ENCODE measurements around the gene TERB1.

DNA sequence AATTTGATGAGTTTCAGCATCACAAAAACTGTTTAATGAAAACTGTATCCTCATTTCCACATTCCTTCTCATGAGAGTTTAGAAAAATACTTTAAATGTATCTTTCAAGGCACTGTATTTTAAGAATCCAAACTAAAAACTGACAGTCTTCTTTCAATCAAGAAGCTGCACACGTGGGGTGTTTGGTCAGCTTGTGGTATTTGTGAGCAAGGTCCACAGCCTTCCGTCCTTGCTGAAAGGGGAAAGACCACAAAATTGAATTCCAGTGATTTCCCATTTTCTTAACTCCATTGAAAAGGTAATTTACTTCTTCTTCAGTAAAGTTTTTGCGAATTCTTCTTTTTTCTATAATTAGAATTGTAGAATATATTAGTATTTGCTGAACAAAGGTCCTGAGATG is 46.6 kb downstream of the TERB1 start:
- TF ChIP-seq, protein P1, sequence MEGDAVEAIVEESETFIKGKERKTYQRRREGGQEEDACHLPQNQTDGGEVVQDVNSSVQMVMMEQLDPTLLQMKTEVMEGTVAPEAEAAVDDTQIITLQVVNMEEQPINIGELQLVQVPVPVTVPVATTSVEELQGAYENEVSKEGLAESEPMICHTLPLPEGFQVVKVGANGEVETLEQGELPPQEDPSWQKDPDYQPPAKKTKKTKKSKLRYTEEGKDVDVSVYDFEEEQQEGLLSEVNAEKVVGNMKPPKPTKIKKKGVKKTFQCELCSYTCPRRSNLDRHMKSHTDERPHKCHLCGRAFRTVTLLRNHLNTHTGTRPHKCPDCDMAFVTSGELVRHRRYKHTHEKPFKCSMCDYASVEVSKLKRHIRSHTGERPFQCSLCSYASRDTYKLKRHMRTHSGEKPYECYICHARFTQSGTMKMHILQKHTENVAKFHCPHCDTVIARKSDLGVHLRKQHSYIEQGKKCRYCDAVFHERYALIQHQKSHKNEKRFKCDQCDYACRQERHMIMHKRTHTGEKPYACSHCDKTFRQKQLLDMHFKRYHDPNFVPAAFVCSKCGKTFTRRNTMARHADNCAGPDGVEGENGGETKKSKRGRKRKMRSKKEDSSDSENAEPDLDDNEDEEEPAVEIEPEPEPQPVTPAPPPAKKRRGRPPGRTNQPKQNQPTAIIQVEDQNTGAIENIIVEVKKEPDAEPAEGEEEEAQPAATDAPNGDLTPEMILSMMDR (IDR thresholded peaks at IDR 0.05) = no peak
- TF ChIP-seq MEF2A (IDR thresholded peaks at IDR 0.05; ENCODE audit: borderline replicate concordance, low read depth) = no peak
- no peak for TF ChIP-seq JUND (IDR thresholded peaks at IDR 0.05)
- TF ChIP-seq YY1 (IDR thresholded peaks at IDR 0.05; ENCODE audit: low read depth) = no peak
